22Rv1 (cell line): ENCODE results near the gene ZNF302.

Source experiments
- ZFX ChIP-seq: fragments of 450-650 bp; IDR thresholded peaks from 2 replicates; pipeline ENCODE4 v1.6.1; 2017; ENCODE audit warnings: antibody characterized with exemption, borderline replicate concordance
- TF ChIP-seq, protein P1 (sequence below): fragments of 450-650 bp; IDR thresholded peaks from 2 replicates; pipeline ENCODE4 v1.5.1; 2017; ENCODE audit warnings: mild to moderate bottlenecking

DNA sequence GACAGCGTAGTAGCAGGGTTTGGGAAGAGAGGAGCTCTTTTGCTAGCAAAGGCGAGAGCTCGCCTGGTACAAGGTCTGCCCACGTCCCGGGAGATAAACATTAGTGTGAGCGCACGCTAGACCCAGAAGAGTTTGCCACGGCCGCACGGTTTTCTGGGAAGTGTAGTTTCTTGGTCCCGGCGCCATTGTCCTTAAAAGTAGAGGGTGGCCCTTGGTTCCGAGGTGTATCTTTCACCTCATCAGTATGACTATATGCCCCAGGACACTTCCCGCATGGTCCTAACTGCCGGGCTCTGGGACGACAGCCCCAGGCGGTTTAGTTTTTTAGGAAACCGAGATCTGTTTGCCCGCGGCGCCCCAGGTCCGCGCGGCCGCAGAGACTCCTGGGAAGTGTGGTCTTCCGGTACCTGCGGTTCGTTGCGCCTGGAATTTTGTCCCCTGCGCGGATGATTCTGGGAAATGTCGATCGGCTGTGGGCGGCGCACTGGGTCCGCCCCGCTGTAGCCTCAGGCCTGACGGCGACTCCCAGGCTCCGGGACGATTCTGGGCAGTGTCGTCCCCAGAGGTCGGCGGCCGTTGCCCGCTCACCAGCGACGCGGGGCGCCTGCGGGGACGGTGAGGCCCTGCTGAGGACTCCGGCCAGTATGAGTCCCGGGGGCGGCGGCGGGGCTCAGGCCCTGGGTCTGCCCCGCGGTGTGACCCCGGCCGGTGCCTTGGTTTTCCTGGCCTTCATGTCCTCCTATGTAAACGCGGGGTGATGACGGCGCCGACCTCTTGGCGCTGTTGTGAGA lies 56.5 kb downstream of the ZNF302 start, which contains the start of gene ZNF181:
- TF ChIP-seq, protein P1, sequence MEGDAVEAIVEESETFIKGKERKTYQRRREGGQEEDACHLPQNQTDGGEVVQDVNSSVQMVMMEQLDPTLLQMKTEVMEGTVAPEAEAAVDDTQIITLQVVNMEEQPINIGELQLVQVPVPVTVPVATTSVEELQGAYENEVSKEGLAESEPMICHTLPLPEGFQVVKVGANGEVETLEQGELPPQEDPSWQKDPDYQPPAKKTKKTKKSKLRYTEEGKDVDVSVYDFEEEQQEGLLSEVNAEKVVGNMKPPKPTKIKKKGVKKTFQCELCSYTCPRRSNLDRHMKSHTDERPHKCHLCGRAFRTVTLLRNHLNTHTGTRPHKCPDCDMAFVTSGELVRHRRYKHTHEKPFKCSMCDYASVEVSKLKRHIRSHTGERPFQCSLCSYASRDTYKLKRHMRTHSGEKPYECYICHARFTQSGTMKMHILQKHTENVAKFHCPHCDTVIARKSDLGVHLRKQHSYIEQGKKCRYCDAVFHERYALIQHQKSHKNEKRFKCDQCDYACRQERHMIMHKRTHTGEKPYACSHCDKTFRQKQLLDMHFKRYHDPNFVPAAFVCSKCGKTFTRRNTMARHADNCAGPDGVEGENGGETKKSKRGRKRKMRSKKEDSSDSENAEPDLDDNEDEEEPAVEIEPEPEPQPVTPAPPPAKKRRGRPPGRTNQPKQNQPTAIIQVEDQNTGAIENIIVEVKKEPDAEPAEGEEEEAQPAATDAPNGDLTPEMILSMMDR: 0 out of 2 replicates have a peak, but pooled peaks have one; percentile 4
- no peak for TF ChIP-seq ZFX
